ENCODE measurements around the gene CCDC9B.

The CCDC9B gene

DNA sequence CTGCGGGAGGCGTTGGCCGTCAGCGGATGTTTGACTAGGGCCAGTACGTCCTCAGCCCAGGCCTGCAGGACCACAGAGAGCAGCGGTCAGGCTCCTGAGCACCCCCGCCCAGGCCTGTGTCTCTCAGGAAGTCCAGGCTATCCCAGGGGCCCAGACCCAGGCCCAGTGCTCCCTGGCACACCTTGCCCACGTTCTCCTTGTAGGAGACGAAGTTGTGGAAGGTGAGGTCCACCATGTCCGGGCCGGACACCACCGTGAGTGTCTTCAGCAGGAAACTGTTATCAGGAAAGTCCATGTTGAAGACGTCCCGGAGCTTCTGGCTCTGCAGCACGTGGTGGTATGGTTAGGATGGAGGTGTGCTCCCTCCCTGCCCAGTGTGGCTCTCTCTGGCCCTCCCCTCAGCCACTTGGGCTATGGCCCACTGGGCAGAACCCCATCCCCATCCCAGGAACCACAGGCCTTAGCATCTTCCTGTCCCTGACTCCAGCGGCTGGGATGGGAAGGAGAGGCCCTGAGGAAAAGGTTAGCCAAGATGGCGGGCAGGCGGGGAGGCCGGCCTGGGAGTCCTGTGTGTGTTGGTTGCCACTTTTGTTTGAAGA lies 38.4 kb downstream of the CCDC9B start:
- no peak for TF ChIP-seq CTCF (IDR thresholded peaks at IDR 0.05; ENCODE audit: control insufficient read depth, extremely low read depth, insufficient read depth)
- no peak for DNase-seq (ENCODE audit: low read depth)
- no peak overlapping the region for H3K4me3 ChIP-seq (ENCODE audit: low read depth, low read length)

DNA sequence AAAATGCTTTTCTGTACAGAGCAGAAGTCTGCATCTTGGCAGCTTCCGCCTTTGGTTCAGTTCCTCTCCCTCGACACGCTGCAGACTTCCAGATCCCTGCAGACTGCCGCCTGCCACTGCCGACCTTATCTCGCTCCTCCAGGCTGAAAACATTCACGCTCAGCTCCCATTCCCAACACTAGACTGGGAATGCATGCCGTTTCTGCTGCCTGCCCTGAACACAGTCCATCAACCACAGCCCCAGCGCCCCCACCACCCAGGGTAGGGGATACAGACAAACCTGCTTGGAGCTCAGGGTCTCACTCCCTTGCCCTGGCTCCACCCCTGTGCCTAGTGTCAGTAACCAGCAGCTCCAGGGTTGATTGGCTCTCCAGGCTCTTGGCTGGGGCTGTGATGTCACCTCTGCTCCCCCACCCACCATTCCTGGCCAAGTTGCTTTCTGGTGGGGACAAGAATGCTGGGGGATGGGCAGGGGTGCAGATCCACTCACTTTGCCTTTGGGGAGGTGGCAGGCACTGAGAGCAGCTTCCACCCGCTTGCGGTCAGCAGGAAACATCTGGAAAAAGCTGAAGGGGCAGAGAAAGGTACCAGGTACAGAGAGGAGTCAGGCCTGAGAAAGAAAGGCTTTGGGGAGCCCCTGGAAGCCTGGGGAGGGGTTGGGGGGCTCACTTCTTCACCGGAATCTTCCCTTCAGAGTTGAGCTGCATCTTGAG lies 39.1 kb downstream of the CCDC9B start:
- H3K4me3 ChIP-seq (ENCODE audit: low read depth, low read length), result no peak overlapping the region
- no peak for DNase-seq (ENCODE audit: low read depth)
- no peak for TF ChIP-seq CTCF (IDR thresholded peaks at IDR 0.05; ENCODE audit: control insufficient read depth, extremely low read depth, insufficient read depth)

DNA sequence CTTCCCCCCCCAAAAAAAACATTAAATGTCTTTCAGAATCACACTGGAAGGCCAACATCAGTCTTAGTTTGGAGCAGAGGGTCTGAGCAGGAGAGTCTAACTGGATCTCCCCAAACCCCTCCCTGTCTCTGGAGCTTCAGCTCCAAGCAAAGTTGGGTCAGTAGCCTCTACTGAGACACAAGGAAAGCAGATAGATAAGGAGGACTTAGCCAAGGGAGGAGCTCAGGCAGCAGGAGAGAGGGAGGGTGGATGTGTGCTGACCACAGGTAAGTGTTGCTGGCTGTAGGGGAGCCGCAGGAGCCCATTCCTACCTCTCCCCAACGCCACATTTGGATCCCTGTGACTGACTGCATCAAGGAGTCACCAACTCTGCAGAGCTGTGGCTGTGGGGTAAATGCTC lies 40.0 kb downstream of the CCDC9B start:
- H3K4me3 ChIP-seq (ENCODE audit: low read depth, low read length), result no peak overlapping the region
- no peak for TF ChIP-seq CTCF (IDR thresholded peaks at IDR 0.05; ENCODE audit: control insufficient read depth, extremely low read depth, insufficient read depth)
- DNase-seq (ENCODE audit: low read depth), result no peak

GRCh38 chr15:40300367-40300766 lies 40.4 kb downstream of the CCDC9B start:
- DNase-seq (ENCODE audit: low read depth), result no peak
- TF ChIP-seq CTCF (IDR thresholded peaks at IDR 0.05; ENCODE audit: control insufficient read depth, extremely low read depth, insufficient read depth), result no peak
- no peak overlapping the region for H3K4me3 ChIP-seq (ENCODE audit: low read depth, low read length)

- no peak overlapping the region for H3K4me3 ChIP-seq (ENCODE audit: low read depth, low read length)
- no peak for DNase-seq (ENCODE audit: low read depth)
- TF ChIP-seq CTCF (IDR thresholded peaks at IDR 0.05; ENCODE audit: control insufficient read depth, extremely low read depth, insufficient read depth), result no peak
Measured at GRCh38 chr15:40298216-40298935, 42.4 kb downstream of the CCDC9B start.

- no peak for TF ChIP-seq CTCF (IDR thresholded peaks at IDR 0.05; ENCODE audit: control insufficient read depth, extremely low read depth, insufficient read depth)
- DNase-seq (ENCODE audit: low read depth), result no peak
- no peak overlapping the region for H3K4me3 ChIP-seq (ENCODE audit: low read depth, low read length)
Measured at GRCh38 chr15:40297356-40297755, 43.4 kb downstream of the CCDC9B start.
